Adrenal gland (tissue), 5 donors: ENCODE measurements around the gene RNF10.

Source experiments
- POLR2A ChIP-seq, 2 donors: fragments of 450-650 bp; IDR thresholded peaks; one replicate each; pipeline ENCODE4 v1.6.1; 2017; ENCODE audit warnings: antibody characterized with exemption in 2 of 2, mild to moderate bottlenecking in 2 of 2, moderate library complexity in 1 of 2
- TF ChIP-seq, protein P1 (sequence below), 6 experiments: fragments of 450-650 bp in 4 of 6; fragments of 200-600 bp in 2 of 6; sonication (generic) in 1 of 6; IDR thresholded peaks; 1 replicate in 5 of 6; 2 replicates in 1 of 6; pipeline versions ENCODE4 v1.5.1 to v1.8.0; 2016 to 2021; ENCODE audit warnings: antibody characterized with exemption in 6 of 6, mild to moderate bottlenecking in 2 of 6, moderate library complexity in 1 of 6
- donor health status: DM: no; HTN: no; CAD: no.

DNA sequence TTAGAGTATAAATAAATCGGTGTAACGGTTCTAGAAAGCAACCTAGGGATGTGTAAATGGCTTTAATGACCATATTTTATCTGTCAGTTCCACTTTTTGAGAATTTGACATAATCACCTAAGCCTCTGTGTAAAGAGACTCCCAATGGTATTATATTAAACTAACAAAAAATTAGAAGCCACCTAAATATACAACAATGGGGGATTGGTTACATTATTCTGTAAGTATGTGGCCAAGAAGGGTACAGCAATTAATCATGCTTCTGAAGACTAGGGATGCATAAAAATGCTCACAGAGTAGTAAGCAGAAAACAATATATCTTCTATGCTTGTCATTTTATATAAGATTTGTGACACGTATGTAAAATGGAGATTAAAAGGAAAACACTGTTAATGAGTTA, 10.5 kb downstream of the RNF10 start:
- TF ChIP-seq, protein P1, sequence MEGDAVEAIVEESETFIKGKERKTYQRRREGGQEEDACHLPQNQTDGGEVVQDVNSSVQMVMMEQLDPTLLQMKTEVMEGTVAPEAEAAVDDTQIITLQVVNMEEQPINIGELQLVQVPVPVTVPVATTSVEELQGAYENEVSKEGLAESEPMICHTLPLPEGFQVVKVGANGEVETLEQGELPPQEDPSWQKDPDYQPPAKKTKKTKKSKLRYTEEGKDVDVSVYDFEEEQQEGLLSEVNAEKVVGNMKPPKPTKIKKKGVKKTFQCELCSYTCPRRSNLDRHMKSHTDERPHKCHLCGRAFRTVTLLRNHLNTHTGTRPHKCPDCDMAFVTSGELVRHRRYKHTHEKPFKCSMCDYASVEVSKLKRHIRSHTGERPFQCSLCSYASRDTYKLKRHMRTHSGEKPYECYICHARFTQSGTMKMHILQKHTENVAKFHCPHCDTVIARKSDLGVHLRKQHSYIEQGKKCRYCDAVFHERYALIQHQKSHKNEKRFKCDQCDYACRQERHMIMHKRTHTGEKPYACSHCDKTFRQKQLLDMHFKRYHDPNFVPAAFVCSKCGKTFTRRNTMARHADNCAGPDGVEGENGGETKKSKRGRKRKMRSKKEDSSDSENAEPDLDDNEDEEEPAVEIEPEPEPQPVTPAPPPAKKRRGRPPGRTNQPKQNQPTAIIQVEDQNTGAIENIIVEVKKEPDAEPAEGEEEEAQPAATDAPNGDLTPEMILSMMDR (IDR thresholded peaks at IDR 0.05) = no peak
- TF ChIP-seq POLR2A (IDR thresholded peaks at IDR 0.05) = no peak
